ENCODE results near the gene NBEAL2.
A peak's percentile ranks its signal among the peaks of the same experiment; 100 is the strongest.

Gene NBEAL2

GRCh38 chr3:47002171-47003055, 22.9 kb downstream of the NBEAL2 start:
- DNase-seq: no peak

- DNase-seq: no peak
These were observed 23.6 kb downstream of the NBEAL2 start for GRCh38 chr3:47003056-47003410.

- no peak for DNase-seq
These were observed 24.2 kb downstream of the NBEAL2 start for GRCh38 chr3:47003461-47004368.

GRCh38 chr3:47004369-47005211, 25.1 kb downstream of the NBEAL2 start:
- DNase-seq: no peak

GRCh38 chr3:47005212-47006144, 26.0 kb downstream of the NBEAL2 start:
- no peak for DNase-seq

- no peak for DNase-seq
These were observed 26.7 kb downstream of the NBEAL2 start for GRCh38 chr3:47006145-47006651.

GRCh38 chr3:47007001-47007400, 27.5 kb downstream of the NBEAL2 start:
- DNase-seq: no peak

GRCh38 chr3:47007482-47008233, 28.2 kb downstream of the NBEAL2 start:
- DNase-seq: no peak

- no peak for DNase-seq
These were observed 28.8 kb downstream of the NBEAL2 start for GRCh38 chr3:47008234-47008796.

GRCh38 chr3:47008851-47009224, 29.4 kb downstream of the NBEAL2 start:
- no peak for DNase-seq

- peak; percentile 38 for DNase-seq
These were observed 30.0 kb downstream of the NBEAL2 start for GRCh38 chr3:47009225-47010110.

- no peak for DNase-seq
These were observed 30.7 kb downstream of the NBEAL2 start for GRCh38 chr3:47010111-47010712.

- DNase-seq: no peak
These were observed 31.4 kb downstream of the NBEAL2 start for GRCh38 chr3:47010910-47011309.

- no peak for DNase-seq
These were observed 31.9 kb downstream of the NBEAL2 start for GRCh38 chr3:47011371-47011770.

- DNase-seq: no peak
These were observed 33.1 kb downstream of the NBEAL2 start for GRCh38 chr3:47012342-47013230.

GRCh38 chr3:47013231-47013630, 33.8 kb downstream of the NBEAL2 start:
- DNase-seq: no peak

GRCh38 chr3:47014036-47014435, 34.6 kb downstream of the NBEAL2 start:
- no peak for DNase-seq

- no peak for DNase-seq
These were observed 35.7 kb downstream of the NBEAL2 start for GRCh38 chr3:47015151-47015550.
